ENCODE measurements around the gene RFX8. TPM values are rescaled to one million over a fixed set of nuclear protein-coding genes. Genes with fewer than 3 reads are reported as not detected.

RFX8 gene
- total and polyA plus RNA-seq, 11 donors: 0.12 to 2.0 (median 0.34) TPM; not detected in 5

DNA sequence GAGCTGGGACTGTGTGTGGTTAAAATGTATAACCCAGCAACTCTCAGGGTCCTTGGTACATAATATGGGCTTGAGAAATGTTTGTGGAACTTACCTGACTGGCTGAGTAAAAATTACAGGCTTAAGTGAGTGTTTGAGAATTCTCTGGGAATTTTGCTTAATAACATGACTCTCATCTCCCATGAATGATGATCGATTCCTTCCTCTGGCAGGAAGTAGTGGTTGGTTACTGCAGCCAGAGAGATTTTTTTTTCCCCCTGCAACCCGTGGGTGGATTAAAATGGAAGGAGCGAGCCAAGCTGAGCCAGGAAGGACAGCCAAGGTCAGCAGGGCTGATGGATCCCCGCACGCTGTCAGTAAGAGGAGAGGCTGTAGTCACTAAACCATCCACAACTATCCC lies 40.6 kb upstream of the RFX8 start:
- TF ChIP-seq, protein P1, sequence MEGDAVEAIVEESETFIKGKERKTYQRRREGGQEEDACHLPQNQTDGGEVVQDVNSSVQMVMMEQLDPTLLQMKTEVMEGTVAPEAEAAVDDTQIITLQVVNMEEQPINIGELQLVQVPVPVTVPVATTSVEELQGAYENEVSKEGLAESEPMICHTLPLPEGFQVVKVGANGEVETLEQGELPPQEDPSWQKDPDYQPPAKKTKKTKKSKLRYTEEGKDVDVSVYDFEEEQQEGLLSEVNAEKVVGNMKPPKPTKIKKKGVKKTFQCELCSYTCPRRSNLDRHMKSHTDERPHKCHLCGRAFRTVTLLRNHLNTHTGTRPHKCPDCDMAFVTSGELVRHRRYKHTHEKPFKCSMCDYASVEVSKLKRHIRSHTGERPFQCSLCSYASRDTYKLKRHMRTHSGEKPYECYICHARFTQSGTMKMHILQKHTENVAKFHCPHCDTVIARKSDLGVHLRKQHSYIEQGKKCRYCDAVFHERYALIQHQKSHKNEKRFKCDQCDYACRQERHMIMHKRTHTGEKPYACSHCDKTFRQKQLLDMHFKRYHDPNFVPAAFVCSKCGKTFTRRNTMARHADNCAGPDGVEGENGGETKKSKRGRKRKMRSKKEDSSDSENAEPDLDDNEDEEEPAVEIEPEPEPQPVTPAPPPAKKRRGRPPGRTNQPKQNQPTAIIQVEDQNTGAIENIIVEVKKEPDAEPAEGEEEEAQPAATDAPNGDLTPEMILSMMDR (IDR thresholded peaks at IDR 0.05): no peak
- no peak for TF ChIP-seq POLR2A (IDR thresholded peaks at IDR 0.05)
- ATAC-seq (peak; percentile 41 to 72 (median 66)), DNase-seq (peak in 4 of 5 donors; percentile 56 to 69 (median 65))
- H3K36me3 ChIP-seq: no peaks in the 10 kb centered on the region
- peaks cover 0 to 5% (median 0%) of the 10 kb centered on the region in 9 donors for H3K27me3 ChIP-seq
- intact Hi-C loops (cut with DNase I): loop anchor here in 7 of 10 donors (5.0 to 10.0 kb wide), 7 partner anchors 48 to 317 kb away; partner anchors contain the start of gene MAP4K4 (in 4 of the 7)
- peaks cover 0 to 6% (median 0%) of the 10 kb centered on the region in 12 donors for H3K9me3 ChIP-seq
- no peak overlapping the region for H3K4me3 ChIP-seq
- whole genome bisulfite sequencing, 4 donors: 0 to 8% (median 2%) methylated on average over 5 of the region's 5 CpGs
- H3K4me1 ChIP-seq: peaks cover 0 to 48% (median 19%) of the 10 kb centered on the region in 12 donors
- peak overlapping the region in 7 of 12 donors; percentile 12 to 65 (median 35) for H3K27ac ChIP-seq

- DNase-seq: no peak
- H3K27me3 ChIP-seq: peaks cover 0 to 5% (median 0%) of the 10 kb centered on the region in 9 donors
- WGBS, 4 donors: 85 to 96% (median 89%) methylated on average over 3 of the region's 3 CpGs
- peaks cover 0 to 30% (median 8%) of the 10 kb centered on the region in 12 donors for H3K4me1 ChIP-seq
- intact Hi-C loops (cut with DNase I): loop anchor here in 1 of 10 donors (10.0 kb wide), 1 partner anchor 82 kb away; no protein-coding TSS in a partner anchor
- ATAC-seq: no peak
- H3K36me3 ChIP-seq: no peaks in the 10 kb centered on the region
- TF ChIP-seq POLR2A (IDR thresholded peaks at IDR 0.05): no peak
- TF ChIP-seq, protein P1 (IDR thresholded peaks at IDR 0.05): no peak
- peaks cover 0 to 6% (median 0%) of the 10 kb centered on the region in 12 donors for H3K9me3 ChIP-seq
- H3K4me3 ChIP-seq: no peak overlapping the region
- no peak overlapping the region for H3K27ac ChIP-seq
Measured at GRCh38 chr2:101512993-101513392, 38.1 kb upstream of the RFX8 start.

DNA sequence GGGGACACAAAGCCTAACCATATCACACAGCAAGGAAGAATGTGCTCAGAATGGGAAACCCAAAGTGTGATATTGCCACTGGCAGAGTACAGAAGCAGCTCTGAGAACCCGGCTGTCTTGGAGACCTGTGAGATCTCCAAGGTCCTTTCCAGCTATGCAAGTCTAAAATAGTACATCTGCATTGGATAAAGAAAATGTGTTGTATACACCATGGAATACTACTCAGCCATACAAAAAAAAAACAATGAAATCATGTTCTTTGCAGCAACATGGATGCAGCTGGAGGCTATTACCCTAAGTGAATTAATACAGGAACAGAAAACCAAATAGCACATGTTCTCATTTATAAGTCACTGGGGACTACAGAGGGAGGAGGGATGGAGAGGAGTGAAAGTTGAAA lies 36.5 kb upstream of the RFX8 start:
- peaks cover 0 to 5% (median 0%) of the 10 kb centered on the region in 9 donors for H3K27me3 ChIP-seq
- intact Hi-C loops (cut with DNase I): loop anchor here in 1 of 10 donors (10.0 kb wide), 1 partner anchor 83 kb away; no protein-coding TSS in a partner anchor
- no peaks in the 10 kb centered on the region for H3K36me3 ChIP-seq
- TF ChIP-seq, protein P1 (IDR thresholded peaks at IDR 0.05): no peak
- TF ChIP-seq POLR2A (IDR thresholded peaks at IDR 0.05): no peak
- H3K4me3 ChIP-seq: no peak overlapping the region
- peaks cover 0 to 16% (median 8%) of the 10 kb centered on the region in 12 donors for H3K4me1 ChIP-seq
- peaks cover 0 to 3% (median 0%) of the 10 kb centered on the region in 12 donors for H3K9me3 ChIP-seq
- ATAC-seq (peak in 1 of 4 donors; percentile 43), DNase-seq (no peak)
- 60 to 88% (median 85%) methylated on average over 1 of the region's 1 CpG for WGBS, 4 donors
- no peak overlapping the region for H3K27ac ChIP-seq

GRCh38 chr2:101509499-101510284 lies 34.8 kb upstream of the RFX8 start:
- 76 to 85% (median 82%) methylated on average over 8 of the region's 8 CpGs for WGBS, 4 donors
- Histone ChIP-seq H3K27ac (peak overlapping the region in 2 of 12 donors; percentile 21 to 41), H3K36me3 (no peaks in the 10 kb centered on the region), H3K27me3 (peaks cover 0 to 5% (median 0%) of the 10 kb centered on the region in 9 donors), H3K9me3 (peaks cover 0 to 3% (median 0%) of the 10 kb centered on the region in 12 donors), H3K4me1 (peaks cover 0 to 4% (median 0%) of the 10 kb centered on the region in 12 donors), H3K4me3 (no peak overlapping the region)
- intact Hi-C loops (cut with DNase I): loop anchor here in 2 of 10 donors (10.0 kb wide), 2 partner anchors 75 to 85 kb away; no protein-coding TSS in a partner anchor
- peak in 2 of 4 donors; percentile 16 to 34 for ATAC-seq
- TF ChIP-seq POLR2A (IDR thresholded peaks at IDR 0.05): no peak
- TF ChIP-seq, protein P1 (IDR thresholded peaks at IDR 0.05): no peak
- DNase-seq: no peak
